Tibial artery (tissue), 4 donors: ENCODE results near the gene MED9.

Source experiments
- DNase-seq, 2 donors: peaks; one replicate each; pipeline ENCODE4 v3.0.0-alpha.2; 2019
- H3K27ac ChIP-seq, 2 donors: fragments of 200-600 bp; sonication (generic) in 1 of 2; 1 replicate in 1 of 2; 2 replicates in 1 of 2; pipeline ENCODE4 v1.5.1; 2018 to 2019; ENCODE audit warnings: mild to moderate bottlenecking in 1 of 2
- H3K27me3 ChIP-seq, 2 donors: fragments of 200-600 bp; sonication (generic) in 1 of 2; one replicate each; pipeline versions ENCODE4 v1.5.1 to v1.6.0; 2016 to 2019
- H3K36me3 ChIP-seq, 3 donors: fragments of 200-600 bp; sonication (generic) in 2 of 3; one replicate each; pipeline ENCODE4 v1.5.1; 2016 to 2019; ENCODE audit warnings: mild to moderate bottlenecking in 2 of 3
- H3K4me1 ChIP-seq, 4 donors: fragments of 200-600 bp; sonication (generic) in 2 of 4; 1 replicate in 3 of 4; 2 replicates in 1 of 4; pipeline ENCODE4 v1.5.1; 2016 to 2019
- H3K4me3 ChIP-seq, 2 donors: fragments of 200-600 bp; sonication (generic) in 1 of 2; 1 replicate in 1 of 2; 2 replicates in 1 of 2; pipeline ENCODE4 v1.5.1; 2018 to 2019; ENCODE audit warnings: mild to moderate bottlenecking in 2 of 2
- H3K9me3 ChIP-seq, 3 donors: fragments of 200-600 bp; sonication (generic) in 1 of 3; one replicate each; pipeline ENCODE4 v1.5.1; 2016 to 2019
- intact Hi-C: fragments of 100-400 bp; cut with DNase I; formaldehyde crosslinking; loops from one replicate; pipeline ENCODE4 v1.15.0; 2023; ENCODE audit warnings: low total_unique reads
- TF ChIP-seq, protein P1 (sequence below), 2 experiments: fragments of 200-600 bp in 1 of 2; fragments of 450-650 bp in 1 of 2; IDR thresholded peaks; one replicate each; pipeline ENCODE4 v1.5.1; 2017 to 2019; ENCODE audit warnings: antibody characterized with exemption in 2 of 2, mild to moderate bottlenecking in 1 of 2, moderate library complexity in 1 of 2

The MED9 gene

GRCh38 chr17:17532991-17533390, 56.2 kb downstream of the MED9 start:
- no peaks in the 10 kb centered on the region for H3K36me3 ChIP-seq
- H3K9me3 ChIP-seq = no peaks in the 10 kb centered on the region
- no peak overlapping the region for H3K4me3 ChIP-seq
- DNase-seq = no peak
- TF ChIP-seq, protein P1, sequence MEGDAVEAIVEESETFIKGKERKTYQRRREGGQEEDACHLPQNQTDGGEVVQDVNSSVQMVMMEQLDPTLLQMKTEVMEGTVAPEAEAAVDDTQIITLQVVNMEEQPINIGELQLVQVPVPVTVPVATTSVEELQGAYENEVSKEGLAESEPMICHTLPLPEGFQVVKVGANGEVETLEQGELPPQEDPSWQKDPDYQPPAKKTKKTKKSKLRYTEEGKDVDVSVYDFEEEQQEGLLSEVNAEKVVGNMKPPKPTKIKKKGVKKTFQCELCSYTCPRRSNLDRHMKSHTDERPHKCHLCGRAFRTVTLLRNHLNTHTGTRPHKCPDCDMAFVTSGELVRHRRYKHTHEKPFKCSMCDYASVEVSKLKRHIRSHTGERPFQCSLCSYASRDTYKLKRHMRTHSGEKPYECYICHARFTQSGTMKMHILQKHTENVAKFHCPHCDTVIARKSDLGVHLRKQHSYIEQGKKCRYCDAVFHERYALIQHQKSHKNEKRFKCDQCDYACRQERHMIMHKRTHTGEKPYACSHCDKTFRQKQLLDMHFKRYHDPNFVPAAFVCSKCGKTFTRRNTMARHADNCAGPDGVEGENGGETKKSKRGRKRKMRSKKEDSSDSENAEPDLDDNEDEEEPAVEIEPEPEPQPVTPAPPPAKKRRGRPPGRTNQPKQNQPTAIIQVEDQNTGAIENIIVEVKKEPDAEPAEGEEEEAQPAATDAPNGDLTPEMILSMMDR (IDR thresholded peaks at IDR 0.05) = no peak
- intact Hi-C loops = no loop called here
- no peak overlapping the region for H3K27ac ChIP-seq
- no peaks in the 10 kb centered on the region for H3K27me3 ChIP-seq
- H3K4me1 ChIP-seq = peaks cover 0 to 32% (median 19%) of the 10 kb centered on the region in 4 donors

- Histone ChIP-seq H3K36me3 (no peaks in the 10 kb centered on the region), H3K4me3 (no peak overlapping the region), H3K27me3 (no peaks in the 10 kb centered on the region), H3K4me1 (peaks cover 0 to 41% (median 26%) of the 10 kb centered on the region in 4 donors), H3K9me3 (no peaks in the 10 kb centered on the region), H3K27ac (no peak overlapping the region)
- intact Hi-C loops = no loop called here
- no peak for DNase-seq
- TF ChIP-seq, protein P1 (IDR thresholded peaks at IDR 0.05) = no peak
These were observed 57.2 kb downstream of the MED9 start for GRCh38 chr17:17533901-17534441.

- H3K27me3 ChIP-seq = no peaks in the 10 kb centered on the region
- H3K36me3 ChIP-seq = no peaks in the 10 kb centered on the region
- no peaks in the 10 kb centered on the region for H3K9me3 ChIP-seq
- intact Hi-C loops = no loop called here
- TF ChIP-seq, protein P1 (IDR thresholded peaks at IDR 0.05) = no peak
- no peak overlapping the region for H3K4me3 ChIP-seq
- peak; percentile 73 to 96 for DNase-seq
- H3K4me1 ChIP-seq = peaks cover 0 to 55% (median 28%) of the 10 kb centered on the region in 4 donors
- peak overlapping the region in 1 of 2 donors; percentile 55 for H3K27ac ChIP-seq
These were observed 59.2 kb downstream of the MED9 start for GRCh38 chr17:17535957-17536356.

DNA sequence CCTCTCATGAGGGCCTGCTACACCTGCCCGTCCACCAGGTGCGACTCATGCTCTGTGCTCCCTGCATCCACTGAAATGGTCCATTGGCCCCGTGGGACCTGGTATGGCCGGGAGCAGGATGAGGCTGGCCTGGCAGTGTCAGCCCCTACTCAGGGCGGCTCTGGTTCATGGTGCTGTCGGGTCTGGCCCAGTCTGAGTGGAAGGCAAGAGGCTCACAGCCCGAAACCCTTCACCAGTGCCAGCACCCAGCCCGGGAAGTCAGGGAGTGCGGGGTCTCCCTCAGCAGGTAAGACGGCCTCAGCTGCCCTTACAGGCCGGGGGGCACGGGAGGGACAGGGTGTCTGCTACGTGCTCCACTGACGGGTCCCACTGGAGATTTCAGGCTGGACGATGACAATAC, 59.9 kb downstream of the MED9 start:
- Histone ChIP-seq H3K9me3 (no peaks in the 10 kb centered on the region), H3K4me1 (peaks cover 0 to 55% (median 31%) of the 10 kb centered on the region in 4 donors), H3K4me3 (no peak overlapping the region), H3K27ac (peak overlapping the region in 1 of 2 donors; percentile 55), H3K36me3 (no peaks in the 10 kb centered on the region), H3K27me3 (no peaks in the 10 kb centered on the region)
- intact Hi-C loops = no loop called here
- TF ChIP-seq, protein P1 (IDR thresholded peaks at IDR 0.05) = no peak
- no peak for DNase-seq

DNA sequence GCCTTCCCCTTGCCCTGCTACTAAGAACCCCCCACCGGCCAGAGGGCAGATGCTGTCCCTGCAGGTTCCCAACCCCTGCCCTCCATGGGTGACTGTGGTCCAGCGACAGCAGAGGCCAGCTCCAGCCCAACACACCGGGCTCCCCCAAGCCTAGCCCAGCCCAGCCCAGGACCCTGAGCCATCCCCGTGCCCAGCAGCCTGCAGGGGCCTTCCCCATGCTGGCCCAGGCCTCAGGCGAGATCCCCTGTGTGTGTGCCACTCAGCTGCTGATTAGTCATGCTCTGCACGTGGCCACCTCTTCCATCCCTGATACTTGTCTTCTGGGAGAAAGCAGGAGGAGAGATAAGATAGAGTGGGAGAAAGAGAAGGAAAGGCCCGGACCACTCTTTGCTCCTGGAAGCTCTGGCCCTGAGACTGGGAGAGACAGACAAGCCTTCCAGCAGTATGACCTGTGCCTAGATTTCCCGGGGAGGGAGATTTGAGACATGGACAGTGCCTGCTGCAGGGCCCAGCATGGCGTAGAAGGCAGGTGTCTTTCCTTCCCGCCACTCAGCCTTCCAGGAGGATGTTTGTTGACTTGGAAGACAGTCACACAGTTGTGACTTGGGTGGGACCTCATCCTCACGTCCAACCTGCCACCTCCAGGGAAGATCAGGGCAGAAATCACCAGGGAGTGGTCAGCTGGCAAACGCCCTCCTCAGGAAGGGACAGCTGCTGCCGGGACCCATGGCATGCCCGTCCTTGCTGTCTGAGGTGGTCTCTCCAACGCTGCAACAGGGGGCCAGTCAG, 60.7 kb downstream of the MED9 start:
- DNase-seq = no peak
- H3K27ac ChIP-seq = peak overlapping the region in 1 of 2 donors; percentile 55

More for the DNA sequence above, 60.7 kb downstream of the MED9 start:
- no peaks in the 10 kb centered on the region for H3K36me3 ChIP-seq
- TF ChIP-seq, protein P1 (IDR thresholded peaks at IDR 0.05) = no peak
- H3K27me3 ChIP-seq = no peaks in the 10 kb centered on the region
- peaks cover 0 to 55% (median 32%) of the 10 kb centered on the region in 4 donors for H3K4me1 ChIP-seq
- no peak overlapping the region for H3K4me3 ChIP-seq
- no peaks in the 10 kb centered on the region for H3K9me3 ChIP-seq
- intact Hi-C loops = no loop called here
